Heart right ventricle (tissue), 16 donors: ENCODE results near the gene SRGAP3. TPM values are rescaled to one million over a fixed set of nuclear protein-coding genes. Genes with fewer than 3 reads are reported as not detected.

ENCODE experiments used
- ATAC-seq, 8 donors: fragments of 200-7000 bp; cut with Tn5 transposase; one replicate each; pipeline ENCODE4 v1.9.1; 2020; ENCODE audit warnings: mild to moderate bottlenecking in 8 of 8, moderate library complexity in 8 of 8, moderate number of reproducible peaks in 1 of 8
- DNase-seq, 2 donors: peaks; one replicate each; pipeline ENCODE4 v3.0.0-alpha.2; 2020
- H3K27ac ChIP-seq, 10 donors: fragments of 200-600 bp; sonication (generic) in 2 of 10; one replicate each; pipeline versions ENCODE4 v1.5.0 to v1.8.0; 2020 to 2022; ENCODE audit warnings: mild to moderate bottlenecking in 3 of 10
- H3K27me3 ChIP-seq, 7 donors: fragments of 200-600 bp; one replicate each; pipeline ENCODE4 v1.8.0; 2021 to 2022; ENCODE audit warnings: mild to moderate bottlenecking in 2 of 7
- H3K36me3 ChIP-seq, 9 donors: fragments of 200-600 bp; sonication (generic) in 1 of 9; one replicate each; pipeline versions ENCODE4 v1.5.0 to v1.8.0; 2020 to 2022; ENCODE audit warnings: mild to moderate bottlenecking in 2 of 9
- H3K4me1 ChIP-seq, 9 donors: fragments of 200-600 bp; sonication (generic) in 1 of 9; one replicate each; pipeline versions ENCODE4 v1.5.0 to v1.8.0; 2020 to 2022; ENCODE audit warnings: mild to moderate bottlenecking in 4 of 9
- H3K4me3 ChIP-seq, 10 donors: fragments of 200-600 bp; sonication (generic) in 2 of 10; one replicate each; pipeline versions ENCODE4 v1.5.0 to v1.8.0; 2020 to 2022; ENCODE audit warnings: mild to moderate bottlenecking in 7 of 10, moderate library complexity in 2 of 10
- H3K9me3 ChIP-seq, 11 donors: fragments of 200-600 bp in 10 of 11; sonication (generic) in 2 of 11; one replicate each; pipeline versions ENCODE4 v1.5.0 to v1.8.0; 2013 to 2022; ENCODE audit warnings: mild to moderate bottlenecking in 2 of 11, control low read depth in 1 of 11, moderate library complexity in 1 of 11
- WGBS, 2 donors: extraction: QIAGEN DNeasy Blood & Tissue Kit; methylation state at CpG; one replicate each; pipeline ENCODE4 v1.1.7; 2013; ENCODE audit warnings: inconsistent platforms in 1 of 2; 5-methylcytosine and 5-hydroxymethylcytosine counted together
- intact Hi-C, 10 donors: fragments of 100-400 bp; cut with DNase I; formaldehyde crosslinking; loops; one replicate each; pipeline versions ENCODE4 v1.11.1 to v1.14.2; 2022
- polyA plus RNA-seq, 2 donors: library from polyadenylated mRNA; stranded (reverse); fragments of 200-250 nt; gene quantifications; one replicate each; pipeline ENCODE4 v1.2.3, GENCODE V29; 2013
- total RNA-seq, 10 donors: library from RNA; stranded (reverse); fragmentation: NEBNext Ultra II Directional in 3 of 10; extraction: Animal tissue kit (Norgen Biotek cat#: 25700) in 3 of 10; gene quantifications; one replicate each; pipeline versions ENCODE4 v1.2.1 to v1.2.4, GENCODE V29; 2021 to 2023
- TF ChIP-seq, protein P1 (sequence below), 9 donors: fragments of 200-600 bp; sonication (generic) in 2 of 9; IDR thresholded peaks; one replicate each; pipeline versions ENCODE4 v1.5.0 to v1.8.0; 2021 to 2022; ENCODE audit warnings: antibody characterized with exemption in 9 of 9, mild to moderate bottlenecking in 5 of 9, moderate library complexity in 1 of 9
- donor health status: Arrhythmogenic right ventricular cardiomyopathy.
- donor health status: ischemic (EF 13 %, LVEDD 7.1; RV severe dilation, severe dysfunction).
- donor health status: healthy with polysubstance abuse.
- donor health status: DM: no; HTN: yes; CAD: no.
- donor health status: DM: no; HTN: no; CAD: no.
- donor health status: ischemic (EF 25% LVEDD 6.9; RV normal size, moderate dysfunction).
- donor health status: ischemic (EF 25% LVEDD 5.7; RV mildly dilated, moderate dysfunction).
- donor health status: healthy.
- donor health status: DM: yes; HTN: yes; CAD: no.
- donor health status: Ischemic cardiomyopathy.
- donor health status: ischemic (EF 35%, LVEDD 5.7; RV mildly dilated, moderate dysfunction).
- donor health status: nonischemic (EF 11% LVEDD 7.7; RV severe dilation, severe dysfunction).
- donor health status: DM: yes; HTN: yes; CAD: no.
- donor health status: PGD.
- donor health status: ischemic (EF 29% LVEDD 5.4; RV normal size, mild dysfunction).
- donor health status: nonischemic (EF 23%, LVEDD 6.1; RV moderate dilation, normal function).

SRGAP3 gene
- total and polyA plus RNA-seq, 12 donors: 0.67 to 16.1 (median 10.6) TPM

DNA sequence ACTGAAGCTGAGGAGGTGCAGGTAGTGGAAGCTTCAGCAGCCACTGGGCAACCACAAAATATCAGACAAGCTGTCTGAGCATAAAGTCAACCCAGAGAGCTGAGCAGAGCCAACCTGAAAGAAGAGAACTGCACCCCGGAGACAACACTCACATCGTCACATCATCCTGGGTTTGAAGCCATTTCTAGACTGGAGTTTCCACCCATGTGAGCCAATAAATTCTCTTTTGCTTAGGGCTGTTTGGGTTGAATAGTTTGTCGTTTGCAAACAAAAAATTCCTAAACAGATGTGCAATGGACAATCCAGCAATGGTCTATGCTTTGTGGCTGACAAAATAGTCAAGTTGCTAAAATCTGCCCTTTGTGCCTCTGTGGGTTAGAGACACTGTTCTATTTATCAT, 270.9 kb downstream of the SRGAP3 start:
- H3K4me1 ChIP-seq: peaks cover 0 to 24% (median 0%) of the 10 kb centered on the region in 9 donors
- H3K4me3 ChIP-seq: no peak overlapping the region
- DNase-seq (no peak), ATAC-seq (no peak)
- TF ChIP-seq, protein P1, sequence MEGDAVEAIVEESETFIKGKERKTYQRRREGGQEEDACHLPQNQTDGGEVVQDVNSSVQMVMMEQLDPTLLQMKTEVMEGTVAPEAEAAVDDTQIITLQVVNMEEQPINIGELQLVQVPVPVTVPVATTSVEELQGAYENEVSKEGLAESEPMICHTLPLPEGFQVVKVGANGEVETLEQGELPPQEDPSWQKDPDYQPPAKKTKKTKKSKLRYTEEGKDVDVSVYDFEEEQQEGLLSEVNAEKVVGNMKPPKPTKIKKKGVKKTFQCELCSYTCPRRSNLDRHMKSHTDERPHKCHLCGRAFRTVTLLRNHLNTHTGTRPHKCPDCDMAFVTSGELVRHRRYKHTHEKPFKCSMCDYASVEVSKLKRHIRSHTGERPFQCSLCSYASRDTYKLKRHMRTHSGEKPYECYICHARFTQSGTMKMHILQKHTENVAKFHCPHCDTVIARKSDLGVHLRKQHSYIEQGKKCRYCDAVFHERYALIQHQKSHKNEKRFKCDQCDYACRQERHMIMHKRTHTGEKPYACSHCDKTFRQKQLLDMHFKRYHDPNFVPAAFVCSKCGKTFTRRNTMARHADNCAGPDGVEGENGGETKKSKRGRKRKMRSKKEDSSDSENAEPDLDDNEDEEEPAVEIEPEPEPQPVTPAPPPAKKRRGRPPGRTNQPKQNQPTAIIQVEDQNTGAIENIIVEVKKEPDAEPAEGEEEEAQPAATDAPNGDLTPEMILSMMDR (IDR thresholded peaks at IDR 0.05): no peak
- no peak overlapping the region for H3K27ac ChIP-seq
- H3K27me3 ChIP-seq: peaks cover 0 to 14% (median 0%) of the 10 kb centered on the region in 7 donors
- intact Hi-C loops: no loop called here
- no peaks in the 10 kb centered on the region for H3K36me3 ChIP-seq
- 80 to 85% methylated on average over 3 of the region's 3 CpGs for WGBS, 2 donors
- H3K9me3 ChIP-seq: peaks cover 0 to 12% (median 0%) of the 10 kb centered on the region in 11 donors

DNA sequence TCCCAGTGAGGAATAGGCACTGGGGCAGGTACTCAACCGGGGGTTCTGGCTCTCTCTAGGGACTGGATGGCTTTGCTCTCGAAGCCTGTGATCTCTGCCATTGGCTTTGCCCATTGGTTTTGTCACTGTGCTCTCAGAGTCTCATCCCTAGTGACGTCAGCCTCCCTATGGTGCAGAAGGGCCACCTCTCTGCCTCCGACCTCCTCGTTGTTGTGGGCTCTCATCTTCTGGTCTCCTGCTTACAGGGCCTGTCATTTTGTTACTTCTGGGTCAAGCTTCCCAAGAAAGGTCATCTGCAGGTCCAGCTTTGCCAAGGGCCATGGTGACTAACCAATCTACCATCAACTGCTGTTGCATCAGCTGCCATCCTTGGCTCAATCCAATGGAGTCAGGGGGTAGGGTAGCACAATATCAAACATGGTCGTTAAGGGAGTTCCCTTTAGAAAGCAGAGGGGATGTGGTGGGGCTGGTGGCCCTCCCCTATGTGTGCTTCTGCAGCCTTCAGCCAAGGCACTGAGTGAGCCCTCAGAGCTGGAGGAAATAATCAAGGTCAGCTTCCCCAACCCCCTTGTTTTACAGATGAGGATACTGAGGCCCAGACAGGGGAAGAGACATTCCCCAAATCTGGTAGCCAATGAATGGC, 272.8 kb downstream of the SRGAP3 start:
- intact Hi-C loops: no loop called here
- peaks cover 0 to 14% (median 0%) of the 10 kb centered on the region in 7 donors for H3K27me3 ChIP-seq
- H3K4me3 ChIP-seq: no peak overlapping the region
- TF ChIP-seq, protein P1 (IDR thresholded peaks at IDR 0.05): no peak
- no peaks in the 10 kb centered on the region for H3K36me3 ChIP-seq
- ATAC-seq (no peak), DNase-seq (no peak)
- H3K4me1 ChIP-seq: peaks cover 0 to 9% (median 0%) of the 10 kb centered on the region in 9 donors
- no peak overlapping the region for H3K27ac ChIP-seq
- H3K9me3 ChIP-seq: peaks cover 0 to 12% (median 0%) of the 10 kb centered on the region in 11 donors
- WGBS, 2 donors: 84 to 86% methylated on average over 6 of the region's 6 CpGs

DNA sequence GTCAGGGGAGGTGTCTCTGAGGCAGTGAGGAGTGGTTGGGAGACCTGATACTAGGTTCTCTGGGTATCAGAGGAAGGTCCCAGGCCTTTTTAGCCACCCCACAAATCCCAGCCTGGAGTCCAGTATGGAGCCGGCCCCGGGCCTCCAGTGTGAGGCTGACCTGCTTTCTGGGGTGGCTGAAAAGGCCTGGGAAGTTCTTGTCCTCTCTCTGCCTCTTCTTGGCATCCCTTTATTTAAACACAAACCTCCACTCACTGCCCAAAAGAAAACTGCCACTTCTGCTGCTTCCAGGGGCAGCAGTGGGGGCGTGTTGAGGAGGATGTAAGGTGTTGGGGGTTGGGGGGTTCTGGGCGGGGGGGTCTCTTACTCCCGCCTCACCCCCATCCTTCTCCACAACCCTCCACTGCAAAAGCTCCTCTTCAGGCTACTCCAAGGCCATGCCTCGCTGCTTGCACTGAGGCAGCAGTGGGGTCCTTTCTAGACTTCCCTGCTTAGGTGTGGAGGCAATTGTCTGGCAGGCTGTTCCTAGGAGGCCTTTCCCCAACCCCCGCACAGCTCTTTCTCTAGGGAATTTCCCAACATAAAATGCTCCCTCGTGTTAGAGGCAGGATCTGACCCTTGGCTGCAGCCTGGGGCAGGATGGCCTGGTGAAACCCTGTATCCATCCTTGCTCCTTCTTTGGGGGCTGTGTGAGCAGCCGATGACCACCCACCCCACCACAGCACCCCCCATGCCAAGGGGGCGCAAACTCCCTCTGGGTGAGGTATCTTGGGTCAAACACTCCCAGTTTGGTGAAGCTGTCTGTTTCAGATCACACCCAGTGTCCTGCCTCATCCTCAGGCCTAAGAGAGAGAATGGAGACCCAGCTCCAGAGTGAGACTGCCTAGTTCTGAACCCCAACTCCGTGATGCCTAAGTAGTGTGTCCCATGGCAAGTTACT, 274.1 kb downstream of the SRGAP3 start:
- H3K27me3 ChIP-seq: peaks cover 0 to 14% (median 0%) of the 10 kb centered on the region in 7 donors
- H3K27ac ChIP-seq: no peak overlapping the region
- no peak for ATAC-seq
- H3K36me3 ChIP-seq: no peaks in the 10 kb centered on the region
- 77 to 81% methylated on average over 11 of the region's 11 CpGs for WGBS, 2 donors
- H3K4me1 ChIP-seq: peaks cover 0 to 6% (median 0%) of the 10 kb centered on the region in 9 donors
- intact Hi-C loops: no loop called here
- H3K4me3 ChIP-seq: no peak overlapping the region
- no peak for DNase-seq
- TF ChIP-seq, protein P1 (IDR thresholded peaks at IDR 0.05): no peak
- H3K9me3 ChIP-seq: peaks cover 0 to 12% (median 0%) of the 10 kb centered on the region in 11 donors

- no peak for DNase-seq
- H3K27ac ChIP-seq: no peak overlapping the region
- no peak for ATAC-seq
- peaks cover 0 to 14% (median 0%) of the 10 kb centered on the region in 7 donors for H3K27me3 ChIP-seq
- TF ChIP-seq, protein P1 (IDR thresholded peaks at IDR 0.05): no peak
- peaks cover 0 to 10% (median 0%) of the 10 kb centered on the region in 11 donors for H3K9me3 ChIP-seq
- WGBS, 2 donors: 90% methylated on average over 2 of the region's 2 CpGs
- intact Hi-C loops: loop anchor here in 6 of 10 donors (5.0 kb wide), 2 partner anchors 93 to 328 kb away; no protein-coding TSS in a partner anchor
- H3K4me3 ChIP-seq: no peak overlapping the region
- H3K4me1 ChIP-seq: peaks cover 0 to 6% (median 0%) of the 10 kb centered on the region in 9 donors
- H3K36me3 ChIP-seq: no peaks in the 10 kb centered on the region
These were observed 275.0 kb downstream of the SRGAP3 start for GRCh38 chr3:8974458-8974857.
